Measurements from ENCODE around the gene OPN1SW. TPM values are rescaled to one million over a fixed set of nuclear protein-coding genes. Genes with fewer than 3 reads are reported as not detected.

Gene OPN1SW
- total and polyA plus RNA-seq, 12 donors, result not detected

- intact Hi-C loops (cut with DNase I), result no loop called here
Observed at GRCh38 chr7:128791972-128792327, 16.4 kb upstream of the OPN1SW start.

GRCh38 chr7:128791121-128791971, 15.8 kb upstream of the OPN1SW start, which contains the start of gene CCDC136:
CCDC136 (plus strand) TSS chr7:128791968; CDS start chr7:128792412, 444 bp downstream.
- Histone ChIP-seq H3K9me3 (replicated peaks in 1 of 3) (no peaks in the 10 kb centered on the region), H3K27ac (no peak within 1 kb of the TSS), H3K36me3 (replicated peaks in 1 of 2) (no peaks in the 10 kb centered on the region), H3K4me1 (replicated peaks in 1 of 2) (peaks cover 6 to 15% of the 10 kb centered on the region in 2 donors), H3K27me3 (no peaks in the 10 kb centered on the region), H3K4me3 (peak within 1 kb of the TSS in 3 of 4 donors; percentile 45 to 95 (median 60))
- DNase-seq, result peak; percentile 30 to 77 (median 69)
- 0 to 1% (median 1%) methylated on average over 5 to 79 of the region's 80 CpGs for WGBS, 4 donors
- intact Hi-C loops (cut with DNase I), result no loop called here
- TF ChIP-seq CTCF (IDR thresholded peaks at IDR 0.05) (no peak), POLR2A (IDR thresholded peaks at IDR 0.05) (peak in 1 of 2 donors; percentile 28)

More at GRCh38 chr7:128791972-128792327, 16.4 kb upstream of the OPN1SW start:
- 5 to 24% (median 19%) methylated on average over 5 to 9 of the region's 9 CpGs for WGBS, 4 donors
- Histone ChIP-seq H3K27ac (no peak overlapping the region), H3K4me3 (peak overlapping the region in 2 of 4 donors; percentile 45 to 95), H3K36me3 (replicated peaks in 1 of 2) (no peaks in the 10 kb centered on the region), H3K4me1 (replicated peaks in 1 of 2) (peaks cover 6 to 15% of the 10 kb centered on the region in 2 donors), H3K9me3 (replicated peaks in 1 of 3) (no peaks in the 10 kb centered on the region), H3K27me3 (no peaks in the 10 kb centered on the region)
- DNase-seq, result peak in 1 of 7 donors; percentile 12
- TF ChIP-seq CTCF (IDR thresholded peaks at IDR 0.05) (no peak), POLR2A (IDR thresholded peaks at IDR 0.05) (no peak)

GRCh38 chr7:128790315-128791041, 14.9 kb upstream of the OPN1SW start:
- Histone ChIP-seq H3K27me3 (no peaks in the 10 kb centered on the region), H3K9me3 (replicated peaks in 1 of 3) (no peaks in the 10 kb centered on the region), H3K4me1 (replicated peaks in 1 of 2) (peaks cover 6 to 15% of the 10 kb centered on the region in 2 donors), H3K27ac (no peak overlapping the region), H3K4me3 (peak overlapping the region in 2 of 4 donors; percentile 45 to 95), H3K36me3 (replicated peaks in 1 of 2) (no peaks in the 10 kb centered on the region)
- no peak for DNase-seq
- intact Hi-C loops (cut with DNase I), result no loop called here
- 24 to 57% (median 39%) methylated on average over 15 to 44 of the region's 45 CpGs for WGBS, 4 donors
- TF ChIP-seq POLR2A (IDR thresholded peaks at IDR 0.05) (no peak), CTCF (IDR thresholded peaks at IDR 0.05) (no peak)
